GM19328 (cell line): ENCODE data around the gene SH2D4B.

ENCODE experiments used
- ATAC-seq: cut with Tn5 transposase; IDR thresholded peaks from one replicate; pipeline ENCODE4 v1.9.1; 2021; ENCODE audit warnings: mild to moderate bottlenecking, moderate library complexity; ENCODE audit not compliant: unreplicated experiment

SH2D4B gene

GRCh38 chr10:80622153-80622552 is 84.5 kb downstream of the SH2D4B start:
- ATAC-seq, result no peak

GRCh38 chr10:80630324-80630723 is 92.6 kb downstream of the SH2D4B start:
- no peak for ATAC-seq

- no peak for ATAC-seq
Observed at GRCh38 chr10:80632742-80633141, 95.0 kb downstream of the SH2D4B start.

GRCh38 chr10:80633383-80633860 is 95.7 kb downstream of the SH2D4B start:
- ATAC-seq, result no peak

GRCh38 chr10:80633910-80634309 is 96.2 kb downstream of the SH2D4B start:
- no peak for ATAC-seq

GRCh38 chr10:80642661-80643060 is 105.0 kb downstream of the SH2D4B start:
- ATAC-seq, result no peak

GRCh38 chr10:80646366-80646765 is 108.7 kb downstream of the SH2D4B start:
- no peak for ATAC-seq

- no peak for ATAC-seq
Observed at GRCh38 chr10:80647173-80647833, 109.6 kb downstream of the SH2D4B start.

- ATAC-seq, result no peak
Observed at GRCh38 chr10:80648106-80648505, 110.4 kb downstream of the SH2D4B start.

- ATAC-seq, result no peak
Observed at GRCh38 chr10:80649183-80649582, 111.5 kb downstream of the SH2D4B start.

- ATAC-seq, result no peak
Observed at GRCh38 chr10:80655898-80656297, 118.2 kb downstream of the SH2D4B start.

GRCh38 chr10:80658068-80658467 is 120.4 kb downstream of the SH2D4B start:
- ATAC-seq, result no peak

- ATAC-seq, result no peak
Observed at GRCh38 chr10:80659289-80659688, 121.6 kb downstream of the SH2D4B start.

GRCh38 chr10:80660266-80660665 is 122.6 kb downstream of the SH2D4B start:
- no peak for ATAC-seq

GRCh38 chr10:80660736-80661135 is 123.0 kb downstream of the SH2D4B start:
- no peak for ATAC-seq

GRCh38 chr10:80661526-80661925 is 123.8 kb downstream of the SH2D4B start:
- ATAC-seq, result no peak

- ATAC-seq, result peak; percentile 51
Observed at GRCh38 chr10:80662429-80663261, 124.9 kb downstream of the SH2D4B start.

- no peak for ATAC-seq
Observed at GRCh38 chr10:80664071-80664680, 126.5 kb downstream of the SH2D4B start.

GRCh38 chr10:80669485-80669884 is 131.8 kb downstream of the SH2D4B start:
- ATAC-seq, result no peak

GRCh38 chr10:80670774-80671173 is 133.1 kb downstream of the SH2D4B start:
- no peak for ATAC-seq

GRCh38 chr10:80671847-80672246 is 134.1 kb downstream of the SH2D4B start:
- no peak for ATAC-seq

- ATAC-seq, result no peak
Observed at GRCh38 chr10:80672613-80673012, 134.9 kb downstream of the SH2D4B start.
